Inferior parietal cortex (tissue), 1 donor: ENCODE measurements around the gene PGA3.
A peak's percentile ranks its signal among the peaks of the same experiment; 100 is the strongest.
"Not testable (repeated sequence)": the region's sequence is repeated elsewhere in the genome, so short reads cannot be mapped to it uniquely, and the experiment has no call there.

Experiments used
- DNase-seq: peaks from one replicate; pipeline ENCODE4 v3.0.0-alpha.2; 2016; ENCODE audit errors: extremely low spot score

PGA3 gene

DNA sequence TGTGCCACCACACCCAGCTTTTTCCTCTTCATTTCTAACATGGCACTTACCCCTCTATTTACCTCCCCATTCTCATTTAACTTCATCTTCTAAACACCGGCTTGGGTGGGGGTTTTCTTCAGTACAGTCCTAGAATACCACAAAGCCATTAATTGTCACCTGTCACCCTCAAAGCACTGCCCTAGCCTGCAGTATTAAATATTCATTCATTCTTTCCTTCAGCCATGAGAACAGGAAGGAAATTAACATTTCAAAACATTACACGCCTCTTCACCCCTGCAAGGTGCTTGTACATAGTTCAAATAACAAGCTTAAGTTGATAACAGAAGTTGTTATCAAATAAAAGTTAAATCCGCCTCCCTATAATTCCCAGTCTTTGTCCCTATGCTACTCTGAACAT is 31.4 kb upstream of the PGA3 start:
- no peak for DNase-seq

DNA sequence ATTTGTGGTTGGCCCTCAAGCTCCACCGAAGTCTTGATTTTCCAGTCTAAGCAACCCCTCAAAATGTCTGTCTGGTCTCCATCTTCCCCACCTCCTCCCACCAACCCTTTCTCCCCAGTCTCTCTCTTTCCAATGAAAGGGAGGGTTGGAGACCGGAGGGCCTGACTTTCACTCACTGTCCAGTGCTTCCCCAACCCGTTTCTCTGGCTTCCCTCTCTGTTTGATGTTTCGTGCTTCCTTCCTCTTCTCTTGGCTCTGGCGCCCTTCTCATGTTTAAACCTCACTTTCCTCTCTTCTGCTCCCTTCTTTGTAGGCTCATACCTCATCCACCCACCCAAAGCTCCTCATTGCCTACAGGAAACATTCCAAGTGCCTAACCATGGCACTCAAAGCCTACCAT is 31.0 kb upstream of the PGA3 start:
- no peak for DNase-seq

DNA sequence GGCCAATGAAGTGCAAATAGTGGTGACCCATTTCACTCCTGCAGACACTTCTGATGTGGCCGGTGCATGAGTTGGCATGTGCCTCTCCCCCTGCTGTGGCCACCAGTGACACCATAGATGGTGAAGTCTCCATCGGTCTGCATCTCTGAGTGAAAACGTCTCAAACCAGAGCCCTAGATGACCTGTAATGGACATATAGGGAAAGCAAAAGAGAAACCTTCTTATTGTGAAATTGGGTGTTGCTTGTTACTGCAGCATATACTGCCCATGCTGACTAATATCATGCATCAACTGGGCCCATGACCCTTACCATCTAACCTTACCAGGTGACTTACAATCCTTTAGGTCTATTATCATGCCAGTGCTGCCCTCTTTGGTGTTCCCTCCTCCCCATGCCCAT is 30.4 kb upstream of the PGA3 start:
- DNase-seq: no peak

DNA sequence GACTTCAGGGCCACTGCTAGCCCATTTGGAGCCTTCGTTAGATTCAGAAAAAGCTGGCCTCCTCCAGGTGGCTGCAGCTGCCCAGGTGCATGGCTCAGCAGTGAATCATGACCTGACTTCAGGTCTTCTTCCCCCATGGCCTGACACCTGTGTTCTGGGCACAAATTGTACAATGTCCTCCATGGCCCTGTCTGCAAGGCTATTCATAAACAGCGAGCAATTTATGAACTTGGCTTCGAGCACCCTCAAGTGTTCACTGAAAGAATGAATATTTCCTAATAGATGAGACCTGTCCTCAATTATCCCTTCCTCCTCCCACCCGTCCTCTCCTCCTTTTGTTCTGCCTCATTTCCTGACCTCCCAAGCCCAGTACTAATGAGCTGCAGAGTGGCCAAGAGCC is 29.9 kb upstream of the PGA3 start:
- no peak for DNase-seq

DNA sequence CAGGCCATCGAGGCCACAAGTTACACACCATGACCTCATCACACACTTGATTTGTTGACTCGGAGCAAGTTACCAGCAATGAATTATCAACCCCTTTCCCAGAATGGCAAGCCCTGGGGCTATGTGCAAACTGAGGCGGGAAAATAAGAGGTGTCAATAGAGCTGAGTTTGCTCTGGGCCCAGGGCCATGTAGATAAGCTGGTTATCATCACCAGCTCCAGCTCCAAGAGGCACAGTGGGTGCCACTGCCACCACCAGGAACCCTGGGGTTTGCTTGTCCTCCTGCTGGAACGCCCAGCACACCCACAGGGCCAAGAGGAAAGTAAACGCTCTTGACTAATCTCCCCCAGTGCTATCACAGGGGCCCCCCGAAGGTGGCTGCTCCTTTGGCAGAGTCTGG is 29.0 kb upstream of the PGA3 start:
- DNase-seq: no peak

DNA sequence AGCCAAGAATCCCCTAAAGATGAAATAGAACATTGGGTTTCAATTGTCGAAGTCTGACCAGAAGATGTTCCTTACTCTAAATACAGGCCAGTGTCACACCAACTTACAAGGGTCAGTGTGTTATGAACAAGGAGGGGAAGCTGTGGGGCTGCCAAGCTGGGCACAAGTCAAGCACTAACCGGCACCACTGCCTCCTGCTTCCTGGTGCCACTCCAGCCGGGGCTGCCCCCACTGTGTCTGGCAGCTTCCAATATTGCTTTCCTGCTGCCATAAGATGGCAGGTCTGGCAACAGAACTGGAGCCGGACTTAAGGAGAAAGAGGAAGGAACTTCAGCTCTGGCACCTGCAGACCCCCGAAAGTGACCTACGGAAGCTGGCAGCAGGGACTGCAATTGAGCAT is 28.4 kb upstream of the PGA3 start:
- DNase-seq: no peak

DNA sequence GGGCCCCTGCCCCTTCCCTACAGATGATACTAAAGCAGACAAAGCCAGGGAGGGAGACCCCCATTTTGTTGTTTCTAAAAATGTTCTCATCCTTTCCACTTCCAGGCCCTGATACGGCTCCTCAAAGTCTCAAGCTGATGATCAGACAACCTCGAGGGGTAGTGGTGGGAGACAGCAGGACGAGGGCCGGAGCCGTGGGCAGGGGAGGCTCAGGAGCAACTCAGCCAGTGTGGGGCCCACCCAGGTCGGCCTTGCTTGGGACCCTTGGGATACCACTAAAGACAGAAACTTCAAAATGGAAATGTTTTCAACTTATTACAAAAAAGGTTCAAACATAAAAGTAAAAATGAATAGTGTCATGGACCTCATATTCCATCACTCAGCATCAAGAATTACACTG is 26.9 kb upstream of the PGA3 start:
- no peak for DNase-seq

DNA sequence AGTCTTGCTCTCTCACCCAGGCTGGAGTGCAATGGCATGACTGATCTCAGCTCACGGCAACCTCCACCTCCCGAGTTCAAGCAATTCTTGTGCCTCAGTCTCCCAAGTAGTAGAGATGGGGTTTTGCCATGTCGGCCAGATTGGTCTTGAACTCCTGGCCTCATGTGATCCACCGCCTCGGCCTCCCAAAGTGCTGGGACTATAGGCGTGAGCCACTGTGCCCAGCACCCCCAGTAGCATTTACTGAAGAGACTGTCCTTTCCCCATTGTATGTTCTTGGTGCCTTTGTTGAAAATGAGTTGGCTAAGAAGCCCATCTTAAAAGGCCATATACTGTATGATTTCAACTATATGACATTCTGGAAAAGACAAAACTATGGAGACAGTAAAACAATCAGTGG is 23.1 kb upstream of the PGA3 start:
- DNase-seq: not testable (repeated sequence)

DNA sequence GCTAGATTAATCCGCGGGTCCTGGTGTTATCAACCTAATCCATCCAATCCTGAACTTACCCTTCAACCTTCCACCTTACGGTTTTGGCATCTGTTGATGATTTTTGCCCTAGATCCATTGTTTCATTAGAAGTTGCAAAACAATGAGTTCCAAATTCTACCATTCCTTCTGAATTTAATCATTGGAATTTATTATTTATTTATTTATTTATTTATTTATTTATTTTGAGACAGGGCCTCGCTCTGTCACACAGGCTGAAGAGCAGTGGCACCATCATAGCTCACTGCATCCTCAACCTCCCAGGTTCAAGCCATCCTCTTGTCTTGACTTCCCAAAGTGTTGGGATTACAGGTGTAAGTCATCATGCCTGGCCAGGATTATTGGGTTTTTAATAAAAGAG is 21.8 kb upstream of the PGA3 start:
- DNase-seq: no peak

DNA sequence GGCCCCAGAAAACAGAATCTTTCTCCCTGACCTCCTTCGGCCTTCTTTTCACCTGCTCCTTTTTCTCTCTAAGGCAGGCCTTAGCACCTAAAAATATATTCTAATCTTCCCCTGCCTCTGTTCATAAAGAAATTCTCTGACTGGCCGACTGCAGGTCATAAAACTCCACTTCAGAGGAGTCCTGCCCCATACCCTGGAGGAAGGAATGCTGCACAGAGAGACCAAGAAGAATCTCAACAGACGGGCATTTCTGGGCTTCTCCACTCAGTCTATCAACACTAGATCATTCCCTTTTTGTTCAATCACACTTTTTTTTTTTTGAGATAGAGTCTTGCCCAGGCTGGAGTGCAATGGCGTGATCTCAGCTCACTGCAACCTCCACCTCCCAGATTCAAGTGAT is 19.7 kb upstream of the PGA3 start:
- no peak for DNase-seq

DNA sequence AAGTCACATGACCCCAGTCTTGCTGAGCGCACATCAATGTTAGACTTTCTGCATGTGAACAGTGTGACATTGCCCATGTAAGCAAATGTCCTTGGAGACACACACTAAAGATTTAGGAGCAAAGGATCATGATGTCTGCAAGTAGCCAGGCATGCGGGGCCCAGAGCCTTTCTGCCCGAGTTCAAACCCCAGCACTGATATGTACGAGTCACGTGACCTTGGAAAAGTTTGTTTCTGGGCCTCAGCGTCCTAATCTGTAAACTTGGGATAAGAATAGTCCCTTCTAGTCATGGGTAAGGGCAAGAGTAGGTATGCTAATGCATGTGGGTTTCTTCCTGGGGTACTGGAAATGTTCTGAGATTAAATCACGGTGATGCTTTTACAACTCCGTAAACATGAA is 16.8 kb upstream of the PGA3 start:
- DNase-seq: no peak

DNA sequence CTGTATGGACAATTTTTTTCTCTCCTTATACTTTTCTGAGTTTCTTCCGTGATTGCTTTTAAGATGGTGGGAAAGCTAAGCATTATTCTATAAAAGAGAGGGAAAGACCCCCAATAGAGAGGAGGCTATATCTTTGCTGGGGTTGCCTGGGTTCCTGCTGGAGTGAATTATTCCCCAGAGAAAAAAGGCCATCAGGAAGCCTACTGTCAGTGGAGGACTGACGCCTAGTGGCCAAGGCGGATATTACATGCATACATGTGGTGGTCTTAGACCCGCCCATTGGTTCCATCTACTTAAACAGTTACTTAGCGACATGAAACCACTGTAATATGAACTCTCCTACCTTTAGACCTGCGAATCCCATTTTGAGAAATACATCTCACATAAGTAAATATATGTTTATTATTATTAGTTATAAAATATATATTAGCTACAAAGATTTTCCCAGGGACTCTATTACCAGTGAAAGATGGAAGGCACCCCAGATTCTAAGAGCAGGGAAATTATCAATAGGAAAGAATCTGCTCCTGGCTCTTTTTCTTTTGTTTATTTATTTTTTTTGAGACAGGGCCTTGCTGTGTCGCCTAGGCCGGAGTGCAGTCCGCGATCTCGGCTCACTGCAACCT is 15.7 kb upstream of the PGA3 start:
- peak; percentile 84 for DNase-seq

DNA sequence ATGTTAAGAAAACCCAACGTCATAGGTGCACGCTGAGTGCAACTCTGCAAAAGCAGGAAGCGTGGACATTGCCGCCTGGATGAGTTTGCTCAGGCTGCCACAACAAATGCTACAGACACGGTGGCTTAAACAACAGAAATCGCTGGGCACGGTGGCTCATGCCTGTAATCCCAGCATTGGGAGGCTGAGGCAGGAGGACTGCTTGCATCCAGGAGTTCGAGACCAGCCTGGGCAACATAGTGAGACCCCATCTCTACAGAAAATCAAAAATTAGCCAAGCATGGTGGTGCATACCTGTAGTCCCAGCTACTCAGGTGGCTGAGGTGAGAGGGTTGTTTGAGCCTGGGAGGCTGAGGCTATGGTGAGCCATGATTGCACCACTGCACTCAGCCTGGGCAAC is 13.4 kb upstream of the PGA3 start:
- no peak for DNase-seq

DNA sequence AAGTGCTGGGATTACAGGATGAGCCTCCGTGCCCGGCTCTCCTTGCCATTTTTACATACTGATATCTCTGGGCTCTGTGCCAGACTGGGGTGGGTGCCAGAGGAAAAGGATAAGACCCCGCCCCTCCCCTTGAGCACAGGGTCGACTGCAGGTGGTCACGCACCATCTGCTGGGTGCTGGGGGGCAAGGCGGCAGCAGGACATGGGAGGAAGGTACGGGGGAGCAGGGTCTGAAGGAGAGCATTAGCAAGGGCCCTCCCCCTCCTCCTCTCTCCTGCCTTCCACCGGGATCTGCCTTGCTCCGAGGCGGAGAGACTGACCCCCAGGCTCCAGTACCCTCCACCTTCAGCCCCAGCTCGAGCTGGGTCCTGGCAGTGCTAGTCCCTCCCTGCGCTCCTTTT is 9.7 kb upstream of the PGA3 start:
- no peak for DNase-seq

DNA sequence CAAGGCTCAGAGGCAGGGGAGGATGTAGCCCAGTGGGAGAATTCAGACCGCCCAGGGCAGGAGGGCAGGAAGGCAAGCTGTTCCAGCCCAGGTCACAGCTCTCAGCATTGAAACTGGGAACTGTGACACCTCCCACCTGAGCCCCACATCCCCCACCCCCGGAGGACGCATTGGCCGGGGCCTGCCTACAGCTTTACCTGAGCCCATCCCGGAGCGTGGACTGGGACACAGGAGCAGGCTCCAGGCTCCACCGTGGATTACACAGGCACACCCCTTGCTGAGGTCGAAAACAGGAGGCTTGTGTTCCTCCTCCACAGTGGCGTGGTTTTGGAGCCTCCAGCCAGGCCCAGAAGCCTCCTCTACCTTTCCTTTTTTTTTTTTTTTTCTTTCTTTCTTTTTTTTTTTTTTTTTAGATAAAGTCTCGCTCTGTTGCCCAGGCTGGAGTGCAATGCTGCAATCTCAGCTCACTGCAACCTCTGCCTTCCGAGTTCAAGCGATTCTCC is 9.1 kb upstream of the PGA3 start:
- no peak for DNase-seq

DNA sequence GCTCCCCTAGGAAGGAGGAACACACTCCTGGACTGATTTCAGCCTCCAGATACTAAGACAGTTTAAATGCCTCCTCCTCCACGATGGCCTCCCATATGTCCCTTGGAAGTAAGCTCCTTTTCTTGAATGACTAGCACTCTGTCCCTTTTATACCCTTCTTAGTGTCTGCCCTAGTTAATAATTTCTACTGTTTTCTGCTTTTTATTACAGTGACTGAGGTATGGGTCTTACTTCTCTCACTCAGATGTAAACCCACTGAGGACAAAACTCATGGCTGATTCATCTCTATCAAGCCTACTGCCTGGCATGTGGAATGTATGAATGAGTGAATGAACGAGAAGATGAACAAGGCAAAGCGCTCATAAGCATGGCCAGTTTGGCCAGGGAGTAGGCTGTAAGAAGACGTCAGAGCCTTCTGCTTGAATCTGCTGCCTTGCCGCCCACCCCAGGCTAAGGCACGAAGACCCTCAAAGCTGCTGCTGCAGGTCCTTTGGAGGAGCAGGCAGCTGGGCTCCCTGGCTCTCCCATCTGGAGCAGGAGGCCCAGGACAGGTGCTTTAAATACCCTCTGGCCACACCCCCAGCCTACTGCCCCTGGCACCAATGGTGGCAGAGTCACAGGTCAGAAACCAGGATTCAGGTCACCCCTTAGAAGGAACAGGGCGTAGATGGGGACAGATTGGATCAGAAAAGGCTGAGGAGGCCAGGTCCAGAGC is 8.2 kb upstream of the PGA3 start:
- no peak for DNase-seq

DNA sequence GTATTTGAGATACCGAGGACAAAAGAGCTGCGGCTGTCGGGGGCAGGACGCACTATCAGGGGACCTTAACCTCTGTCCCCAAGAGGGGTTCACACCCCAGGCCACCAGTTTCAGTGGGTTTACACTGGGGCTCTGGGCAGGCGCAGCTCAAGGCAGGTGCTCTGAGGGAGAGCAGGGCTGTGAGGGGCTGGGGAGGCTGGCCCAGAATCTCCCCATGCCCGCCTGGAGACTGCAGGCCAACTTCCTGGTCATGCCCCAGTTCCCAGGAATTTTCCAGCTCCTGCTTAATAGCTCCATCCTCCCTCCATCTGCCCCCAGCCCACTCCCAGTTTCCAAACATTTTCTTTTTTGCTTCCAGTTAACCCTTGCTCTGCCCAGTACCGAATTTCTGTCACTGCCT is 7.6 kb upstream of the PGA3 start:
- no peak for DNase-seq

DNA sequence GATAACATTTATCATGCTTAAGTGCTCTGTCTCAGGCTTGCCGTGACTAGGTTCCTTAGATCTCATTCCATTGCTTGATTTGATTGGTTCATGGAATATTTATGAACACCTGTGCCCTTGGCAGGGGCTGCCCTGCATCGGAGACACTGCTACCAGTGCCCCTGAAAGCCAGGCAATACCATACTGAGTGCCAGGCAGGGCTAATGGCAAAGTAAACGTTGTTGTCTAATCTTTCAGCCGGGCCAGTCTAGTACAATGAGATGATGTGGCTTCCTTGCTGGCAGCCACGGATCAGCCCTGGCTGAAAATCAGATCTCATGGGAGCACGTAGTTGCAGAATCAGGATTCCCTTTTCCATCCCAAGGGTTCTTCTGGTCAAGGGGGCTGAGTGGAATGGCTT is 5.0 kb upstream of the PGA3 start:
- no peak for DNase-seq

DNA sequence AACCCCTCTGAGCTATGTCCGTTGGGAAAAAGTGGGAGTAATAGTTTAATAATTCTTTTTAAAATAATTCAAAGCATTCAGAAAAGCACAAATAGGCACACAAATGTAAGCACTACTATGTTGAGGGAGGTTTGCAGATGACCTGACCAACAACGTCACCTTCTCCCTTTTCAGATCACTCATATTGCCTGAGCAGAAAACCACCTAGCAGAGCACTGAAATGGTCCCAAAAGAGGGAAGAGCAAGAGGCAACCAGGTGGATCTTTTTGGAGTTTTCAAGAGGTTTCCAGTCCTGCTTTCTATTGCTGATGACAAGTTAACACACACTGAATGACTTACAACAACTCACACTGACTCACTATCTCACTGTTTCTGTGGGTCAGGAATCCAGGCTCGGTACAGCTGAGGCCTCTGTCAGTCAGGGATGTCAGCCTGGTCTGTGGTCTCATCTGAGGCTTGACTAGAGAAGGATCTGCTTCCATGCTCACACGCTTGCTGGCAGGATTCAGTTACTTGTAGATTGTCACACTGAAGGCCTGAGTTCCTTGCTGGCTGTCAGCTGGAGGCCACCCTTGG is 4.3 kb upstream of the PGA3 start:
- no peak for DNase-seq

DNA sequence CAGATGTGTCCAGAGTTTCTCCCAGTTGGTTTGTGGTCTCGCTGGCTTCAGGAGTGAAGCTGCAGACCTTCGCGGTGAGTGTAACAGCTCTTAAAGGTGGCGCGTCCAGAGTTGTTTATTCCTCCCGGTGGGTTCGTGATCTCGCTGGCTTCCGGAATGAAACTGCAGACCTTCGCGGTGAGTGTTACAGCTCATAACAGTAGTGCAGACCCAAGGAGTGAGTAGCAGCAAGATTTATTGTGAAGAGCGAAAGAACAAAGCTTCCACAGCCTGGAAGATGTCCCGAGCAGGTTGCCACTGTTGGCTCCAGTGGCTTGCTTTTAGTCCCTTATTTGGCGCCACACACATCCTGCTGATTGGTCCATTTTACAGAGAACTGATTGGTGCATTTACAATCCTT is 1.8 kb upstream of the PGA3 start:
- no peak for DNase-seq

DNA sequence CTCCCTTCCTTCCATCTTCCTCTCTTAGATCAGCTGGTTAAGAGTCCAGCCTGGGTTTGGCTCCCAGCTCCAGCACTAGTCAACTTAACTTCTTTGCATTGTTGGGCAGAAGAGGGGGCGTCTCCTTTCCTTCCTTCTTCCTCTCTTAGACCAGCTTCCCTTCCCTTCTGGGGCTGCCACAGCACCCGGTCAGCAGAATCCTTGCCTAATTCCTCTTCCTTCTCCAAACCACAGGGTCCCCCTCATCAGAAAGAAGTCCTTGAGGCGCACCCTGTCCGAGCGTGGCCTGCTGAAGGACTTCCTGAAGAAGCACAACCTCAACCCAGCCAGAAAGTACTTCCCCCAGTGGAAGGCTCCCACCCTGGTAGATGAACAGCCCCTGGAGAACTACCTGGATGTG is 558 bp downstream of the PGA3 start:
- not testable (repeated sequence) for DNase-seq

DNA sequence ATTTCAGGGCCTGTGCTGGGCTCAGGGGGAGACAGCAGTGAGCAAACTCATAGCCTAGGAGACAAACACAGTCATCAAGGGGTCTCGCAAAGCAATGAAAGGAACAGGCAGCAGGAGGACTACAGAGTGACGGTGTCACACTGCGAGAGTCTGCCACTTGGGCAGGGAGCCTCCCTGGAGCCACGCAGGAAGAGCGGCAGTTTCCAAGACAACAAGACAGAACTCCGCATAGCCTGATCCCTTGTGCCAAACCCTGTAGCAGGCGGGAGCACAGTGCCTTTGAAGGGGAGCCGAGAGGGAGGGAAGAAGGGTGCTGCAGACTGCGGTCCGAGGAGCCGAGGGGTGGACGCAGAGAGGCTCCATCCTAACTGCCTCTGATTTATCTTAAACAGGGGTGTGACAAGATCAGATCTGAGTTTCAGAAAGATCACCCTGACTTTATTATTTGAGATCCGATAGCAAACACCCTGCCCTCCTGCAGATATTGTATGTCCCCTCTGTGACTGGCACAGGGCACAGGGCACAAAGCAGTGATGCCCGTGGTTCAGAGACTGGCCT is 1.3 kb downstream of the PGA3 start:
- not testable (repeated sequence) for DNase-seq
